HFFc6 (cell line): Measurements from ENCODE around the gene ATXN1. TPM values are rescaled to one million over a fixed set of nuclear protein-coding genes. Genes with fewer than 3 reads are reported as not detected.

Experiments used
- DNase-seq: peaks from one replicate; pipeline ENCODE4 v3.0.0-alpha.2; 2018
- H3K27ac Mint-ChIP-seq: 2 replicates; pipeline ENCODE4 v1.8.0; 2020; ENCODE audit warnings: mild to moderate bottlenecking, mixed read lengths
- H3K27me3 Mint-ChIP-seq: 2 replicates; pipeline ENCODE4 v1.8.0; 2021; ENCODE audit warnings: mild to moderate bottlenecking, moderate library complexity, mixed read lengths; ENCODE audit not compliant: insufficient read depth
- H3K36me3 Mint-ChIP-seq: 2 replicates; pipeline ENCODE4 v1.8.0; 2021; ENCODE audit warnings: low read depth, mixed read lengths
- H3K4me1 Mint-ChIP-seq: 2 replicates; pipeline ENCODE4 v1.8.0; 2020; ENCODE audit warnings: low read depth, mixed read lengths
- H3K4me3 Mint-ChIP-seq: 2 replicates; pipeline ENCODE4 v1.8.0; 2020; ENCODE audit warnings: mild to moderate bottlenecking, moderate library complexity, mixed read lengths
- H3K9me3 Mint-ChIP-seq: 2 replicates; pipeline ENCODE4 v1.8.0; 2020; ENCODE audit warnings: mild to moderate bottlenecking, mixed read lengths
- total RNA-seq, 6 experiments: library from RNA; stranded (reverse); fragmentation: NEBNext Ultra II Directional; extraction: Animal tissue kit (Norgen Biotek cat#: 25700); gene quantifications; 2 replicates in 1 of 6; 3 replicates in 5 of 6; pipeline ENCODE4 v1.2.3, GENCODE V29; 2021
- TF ChIP-seq, protein P1 (sequence below): fragments of 200-600 bp; sonication (generic); IDR thresholded peaks from 2 replicates; pipeline ENCODE4 v1.5.0; 2021; ENCODE audit warnings: antibody characterized with exemption, mild to moderate bottlenecking

The ATXN1 gene
- total RNA-seq, 6 experiments from 2014 or later = 28.2 to 41.5 (median 30.5) TPM

DNA sequence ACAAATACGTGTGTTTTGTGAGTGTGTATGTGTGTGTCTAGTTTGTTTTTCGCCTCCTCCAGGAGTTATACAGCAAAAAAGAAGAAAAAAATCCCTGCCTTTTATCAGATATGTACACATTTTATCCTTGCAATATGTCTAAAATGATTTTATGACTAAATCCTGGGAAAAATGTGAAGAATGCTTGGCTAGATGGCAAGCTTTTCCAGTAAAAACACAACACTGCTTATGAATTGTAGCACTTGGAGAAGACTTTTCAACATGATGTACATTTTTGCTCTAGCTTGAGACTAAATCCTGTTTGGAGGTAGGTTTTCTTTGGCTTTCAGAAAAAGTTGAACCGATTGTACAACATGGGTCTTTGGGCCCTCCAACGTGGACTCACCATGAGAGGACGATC lies 362.7 kb downstream of the ATXN1 start:
- peak; percentile 49 for DNase-seq

DNA sequence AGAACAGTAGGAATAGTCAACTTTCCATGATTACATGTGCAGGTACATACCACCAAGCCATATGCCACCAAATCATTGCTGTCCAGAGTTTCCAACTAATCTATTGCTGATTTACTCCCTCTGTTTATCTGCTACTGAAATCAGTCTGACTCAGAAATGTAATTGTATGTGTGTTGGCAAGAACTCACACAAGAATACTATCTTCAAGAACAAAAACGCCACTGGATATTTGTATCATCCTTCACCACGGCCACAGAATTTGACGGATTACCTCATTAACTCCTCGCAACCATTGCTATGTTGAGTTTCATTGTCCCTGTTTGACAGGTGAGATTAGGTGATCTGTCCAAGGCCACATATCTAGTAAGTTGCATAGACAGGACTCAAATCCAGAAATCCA lies 363.6 kb downstream of the ATXN1 start:
- Mint-ChIP-seq H3K27me3 (no peaks in the 10 kb centered on the region), H3K36me3 (peaks cover 21% of the 10 kb centered on the region), H3K4me3 (peak overlapping the region; percentile 2; the same call in 1 of the 2 replicates), H3K9me3 (no peaks in the 10 kb centered on the region), H3K27ac (peak overlapping the region; percentile 14; the same call in 1 of the 2 replicates), H3K4me1 (peaks cover 64% of the 10 kb centered on the region)
- peak; percentile 63 for DNase-seq
- TF ChIP-seq, protein P1, sequence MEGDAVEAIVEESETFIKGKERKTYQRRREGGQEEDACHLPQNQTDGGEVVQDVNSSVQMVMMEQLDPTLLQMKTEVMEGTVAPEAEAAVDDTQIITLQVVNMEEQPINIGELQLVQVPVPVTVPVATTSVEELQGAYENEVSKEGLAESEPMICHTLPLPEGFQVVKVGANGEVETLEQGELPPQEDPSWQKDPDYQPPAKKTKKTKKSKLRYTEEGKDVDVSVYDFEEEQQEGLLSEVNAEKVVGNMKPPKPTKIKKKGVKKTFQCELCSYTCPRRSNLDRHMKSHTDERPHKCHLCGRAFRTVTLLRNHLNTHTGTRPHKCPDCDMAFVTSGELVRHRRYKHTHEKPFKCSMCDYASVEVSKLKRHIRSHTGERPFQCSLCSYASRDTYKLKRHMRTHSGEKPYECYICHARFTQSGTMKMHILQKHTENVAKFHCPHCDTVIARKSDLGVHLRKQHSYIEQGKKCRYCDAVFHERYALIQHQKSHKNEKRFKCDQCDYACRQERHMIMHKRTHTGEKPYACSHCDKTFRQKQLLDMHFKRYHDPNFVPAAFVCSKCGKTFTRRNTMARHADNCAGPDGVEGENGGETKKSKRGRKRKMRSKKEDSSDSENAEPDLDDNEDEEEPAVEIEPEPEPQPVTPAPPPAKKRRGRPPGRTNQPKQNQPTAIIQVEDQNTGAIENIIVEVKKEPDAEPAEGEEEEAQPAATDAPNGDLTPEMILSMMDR = no peak

More for the DNA sequence above, 362.7 kb downstream of the ATXN1 start:
- Mint-ChIP-seq H3K27me3 (no peaks in the 10 kb centered on the region), H3K27ac (peak overlapping the region; percentile 80), H3K36me3 (peaks cover 21% of the 10 kb centered on the region), H3K4me1 (peaks cover 63% of the 10 kb centered on the region), H3K4me3 (peak overlapping the region; percentile 29; the same call in 1 of the 2 replicates), H3K9me3 (no peaks in the 10 kb centered on the region)
- TF ChIP-seq, protein P1 = no peak

DNA sequence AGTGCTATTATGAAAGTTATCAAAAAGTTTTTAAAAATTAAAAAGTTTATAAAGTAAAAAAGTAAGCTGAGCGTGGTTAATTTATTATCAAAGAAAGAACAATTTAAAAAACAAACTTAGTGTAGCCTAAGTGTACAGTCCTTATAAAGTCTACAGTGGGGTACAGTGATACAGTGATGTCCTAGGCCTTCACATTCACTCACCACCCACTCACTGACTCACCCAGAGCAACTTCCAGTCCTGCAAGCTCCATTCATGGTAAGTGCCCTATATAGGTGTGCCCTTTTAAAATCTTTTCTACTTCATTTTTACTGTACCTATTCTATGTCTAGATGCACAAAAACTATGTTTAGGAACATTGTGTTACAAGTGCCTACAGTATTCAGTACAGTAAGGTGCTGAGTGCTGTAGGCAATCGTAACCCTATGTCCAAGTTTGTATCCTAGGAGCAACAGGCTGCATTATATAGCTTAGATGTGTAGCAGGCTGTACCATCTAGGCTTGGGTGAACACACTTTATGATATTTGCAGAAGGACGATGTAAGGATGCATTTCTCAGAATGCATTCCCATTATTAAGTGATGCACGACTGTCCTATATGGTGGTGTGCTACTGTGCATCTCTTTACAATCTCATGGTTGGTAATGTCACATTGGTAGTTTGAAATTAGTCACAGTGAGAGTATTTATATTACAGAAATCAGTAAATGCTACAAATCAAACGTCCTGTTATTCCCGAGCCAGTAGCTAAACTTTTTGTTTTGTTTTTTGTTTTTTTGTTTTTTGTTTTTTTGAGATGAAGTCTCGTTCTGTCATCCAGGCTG lies 364.6 kb downstream of the ATXN1 start:
- peaks cover 20% of the 10 kb centered on the region for H3K36me3 Mint-ChIP-seq
- H3K4me3 Mint-ChIP-seq = no peak overlapping the region
- DNase-seq = no peak
- H3K9me3 Mint-ChIP-seq = no peaks in the 10 kb centered on the region
- H3K27me3 Mint-ChIP-seq = no peaks in the 10 kb centered on the region
- TF ChIP-seq, protein P1 = no peak
- no peak overlapping the region for H3K27ac Mint-ChIP-seq
- H3K4me1 Mint-ChIP-seq = peaks cover 67% of the 10 kb centered on the region

DNA sequence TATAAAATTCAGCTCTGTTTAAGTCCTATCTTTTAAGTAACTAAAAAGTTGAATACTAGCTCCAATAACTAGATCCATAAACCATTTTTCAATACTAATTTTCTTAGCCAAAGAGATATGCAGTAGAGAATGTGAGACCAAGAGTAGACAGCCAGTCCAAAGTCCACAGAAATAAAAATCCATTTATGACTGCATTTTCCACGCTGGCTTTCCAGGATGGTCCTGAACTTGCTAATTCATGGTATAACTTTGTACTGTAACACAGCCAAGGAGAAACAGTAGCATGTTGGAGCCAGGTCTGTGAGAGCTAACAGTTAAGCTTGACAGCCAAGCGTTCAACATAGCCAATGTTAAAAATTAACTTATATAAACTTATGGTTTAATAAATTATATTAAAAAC lies 366.6 kb downstream of the ATXN1 start:
- TF ChIP-seq, protein P1 = no peak
- H3K9me3 Mint-ChIP-seq = no peaks in the 10 kb centered on the region
- no peak overlapping the region for H3K4me3 Mint-ChIP-seq

DNA sequence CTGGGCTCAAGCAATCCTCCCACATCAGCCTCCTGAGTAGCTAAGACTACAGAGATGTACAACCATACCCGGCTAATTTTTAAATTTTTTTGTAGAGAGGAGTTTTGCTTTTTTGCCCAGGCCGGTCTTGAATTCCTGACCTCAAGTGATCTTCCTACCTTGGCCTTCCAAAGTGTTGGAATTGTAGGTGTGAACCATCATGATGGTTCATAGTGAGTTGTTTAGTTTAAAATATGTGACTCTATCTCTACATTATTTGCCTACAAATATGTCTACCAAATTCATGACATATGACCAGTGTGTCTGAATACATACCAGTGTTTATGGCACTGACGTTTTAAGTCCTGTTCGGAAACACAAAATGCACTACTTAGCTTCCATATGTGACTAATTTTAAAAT lies 367.9 kb downstream of the ATXN1 start:
- TF ChIP-seq, protein P1 = no peak
- H3K27me3 Mint-ChIP-seq = no peaks in the 10 kb centered on the region; the same call in 1 of the 2 replicates
- H3K4me1 Mint-ChIP-seq = peaks cover 70% of the 10 kb centered on the region
- H3K9me3 Mint-ChIP-seq = no peaks in the 10 kb centered on the region
- peaks cover 5% of the 10 kb centered on the region; the same call in 1 of the 2 replicates for H3K36me3 Mint-ChIP-seq
- no peak overlapping the region for H3K27ac Mint-ChIP-seq
- no peak overlapping the region for H3K4me3 Mint-ChIP-seq
- DNase-seq = no peak

More for the DNA sequence above, 366.6 kb downstream of the ATXN1 start:
- Mint-ChIP-seq H3K27ac (no peak overlapping the region), H3K36me3 (peaks cover 7% of the 10 kb centered on the region; the same call in 1 of the 2 replicates), H3K27me3 (no peaks in the 10 kb centered on the region; the same call in 1 of the 2 replicates), H3K4me1 (peaks cover 70% of the 10 kb centered on the region)
- DNase-seq = no peak
